Tibial nerve (tissue), 4 donors: Measurements from ENCODE around the gene SNCA. TPM values are rescaled to one million over a fixed set of nuclear protein-coding genes. Genes with fewer than 3 reads are reported as not detected.

ENCODE experiments used
- DNase-seq, 2 donors: peaks; one replicate each; pipeline ENCODE4 v3.0.0-alpha.2; 2019; ENCODE audit warnings: low spot score in 2 of 2
- H3K27ac ChIP-seq, 4 donors: fragments of 200-600 bp; sonication (generic) in 3 of 4; one replicate each; pipeline ENCODE4 v1.5.1; 2017 to 2019; ENCODE audit warnings: mild to moderate bottlenecking in 1 of 4
- H3K27me3 ChIP-seq, 2 donors: fragments of 200-600 bp; sonication (generic) in 1 of 2; one replicate each; pipeline versions ENCODE4 v1.5.1 to v1.6.0; 2017 to 2019
- H3K36me3 ChIP-seq, 3 donors: fragments of 200-600 bp; sonication (generic); one replicate each; pipeline ENCODE4 v1.5.1; 2018 to 2019
- H3K4me1 ChIP-seq, 4 donors: fragments of 200-600 bp; sonication (generic) in 3 of 4; one replicate each; pipeline ENCODE4 v1.5.1; 2017 to 2019
- H3K4me3 ChIP-seq, 4 donors: fragments of 200-600 bp; sonication (generic) in 3 of 4; one replicate each; pipeline ENCODE4 v1.5.1; 2017 to 2019; ENCODE audit warnings: mild to moderate bottlenecking in 1 of 4, moderate library complexity in 1 of 4
- H3K9me3 ChIP-seq, 4 donors: fragments of 200-600 bp; sonication (generic) in 3 of 4; one replicate each; pipeline ENCODE4 v1.5.1; 2017 to 2019
- CTCF ChIP-seq, 5 experiments: fragments of 200-600 bp in 3 of 5; fragments of 450-650 bp in 2 of 5; sonication (generic) in 3 of 5; IDR thresholded peaks; one replicate each; pipeline ENCODE4 v1.5.1; 2016 to 2019; ENCODE audit warnings: antibody characterized with exemption in 5 of 5, mild to moderate bottlenecking in 3 of 5, moderate library complexity in 2 of 5
- EP300 ChIP-seq, 2 donors: sonication (generic); formaldehyde crosslinking; IDR thresholded peaks; one replicate each; pipeline ENCODE4 v1.6.1; 2017; ENCODE audit warnings: antibody characterized with exemption in 2 of 2, mild to moderate bottlenecking in 1 of 2
- POLR2A ChIP-seq, 2 donors: fragments of 450-650 bp; IDR thresholded peaks; one replicate each; pipeline ENCODE4 v1.6.1; 2017; ENCODE audit warnings: antibody characterized with exemption in 2 of 2, mild to moderate bottlenecking in 2 of 2, moderate library complexity in 2 of 2
- WGBS, 2 donors: methylation state at CpG; one replicate each; pipeline ENCODE4 v1.1.5; 2018; 5-methylcytosine and 5-hydroxymethylcytosine counted together
- total RNA-seq, 4 donors: library from RNA; depleted of rRNA; stranded (reverse); fragments of >200 nt; gene quantifications; one replicate each; pipeline ENCODE4 v1.1.0, GENCODE V29; 2016

Gene SNCA
- total RNA-seq, 4 donors from 2014 or later: 46.5 to 150 (median 79.0) TPM

GRCh38 chr4:89712827-89713226 lies 124.1 kb downstream of the SNCA start:
- Histone ChIP-seq H3K4me3 (no peak overlapping the region), H3K27ac (no peak overlapping the region), H3K36me3 (no peaks in the 10 kb centered on the region), H3K9me3 (no peaks in the 10 kb centered on the region), H3K4me1 (peaks cover 0 to 15% (median 0%) of the 10 kb centered on the region in 4 donors), H3K27me3 (no peaks in the 10 kb centered on the region)
- no peak for DNase-seq
- 75 to 78% methylated on average over 4 of the region's 4 CpGs for WGBS, 2 donors
- TF ChIP-seq CTCF (IDR thresholded peaks at IDR 0.05) (no peak), EP300 (IDR thresholded peaks at IDR 0.05) (no peak), POLR2A (IDR thresholded peaks at IDR 0.05) (no peak)

GRCh38 chr4:89712141-89712540 lies 124.8 kb downstream of the SNCA start:
- Histone ChIP-seq H3K4me1 (peaks cover 0 to 15% (median 0%) of the 10 kb centered on the region in 4 donors), H3K4me3 (no peak overlapping the region), H3K27ac (no peak overlapping the region), H3K27me3 (no peaks in the 10 kb centered on the region), H3K9me3 (no peaks in the 10 kb centered on the region), H3K36me3 (no peaks in the 10 kb centered on the region)
- WGBS, 2 donors: 31 to 35% methylated on average over 2 of the region's 2 CpGs
- DNase-seq: no peak
- TF ChIP-seq POLR2A (IDR thresholded peaks at IDR 0.05): no peak
- no peak for TF ChIP-seq EP300 (IDR thresholded peaks at IDR 0.05)
- no peak for TF ChIP-seq CTCF (IDR thresholded peaks at IDR 0.05)

- Histone ChIP-seq H3K36me3 (no peaks in the 10 kb centered on the region), H3K4me3 (no peak overlapping the region), H3K27ac (peak overlapping the region in 3 of 4 donors; percentile 6 to 70 (median 60)), H3K4me1 (peaks cover 0 to 15% (median 0%) of the 10 kb centered on the region in 4 donors), H3K27me3 (no peaks in the 10 kb centered on the region), H3K9me3 (no peaks in the 10 kb centered on the region)
- WGBS, 2 donors: 0 to 16% methylated on average over 2 of the region's 2 CpGs
- TF ChIP-seq CTCF (IDR thresholded peaks at IDR 0.05) (no peak), EP300 (IDR thresholded peaks at IDR 0.05) (peak in 1 of 2 donors; percentile 39), POLR2A (IDR thresholded peaks at IDR 0.05) (no peak)
- no peak for DNase-seq
Measured at GRCh38 chr4:89708903-89709421, 128.0 kb downstream of the SNCA start.

- H3K27ac ChIP-seq: no peak overlapping the region
- no peaks in the 10 kb centered on the region for H3K9me3 ChIP-seq
- DNase-seq: no peak
- H3K27me3 ChIP-seq: no peaks in the 10 kb centered on the region
- no peak for TF ChIP-seq POLR2A (IDR thresholded peaks at IDR 0.05)
- TF ChIP-seq CTCF (IDR thresholded peaks at IDR 0.05): no peak
- TF ChIP-seq EP300 (IDR thresholded peaks at IDR 0.05): no peak
- 93 to 95% methylated on average over 5 of the region's 5 CpGs for WGBS, 2 donors
- H3K4me3 ChIP-seq: no peak overlapping the region
- H3K4me1 ChIP-seq: peaks cover 0 to 14% (median 0%) of the 10 kb centered on the region in 4 donors
- H3K36me3 ChIP-seq: no peaks in the 10 kb centered on the region
Measured at GRCh38 chr4:89707467-89707866, 129.5 kb downstream of the SNCA start.

GRCh38 chr4:89704651-89705395 lies 132.1 kb downstream of the SNCA start:
- no peak for TF ChIP-seq EP300 (IDR thresholded peaks at IDR 0.05)
- no peak for TF ChIP-seq CTCF (IDR thresholded peaks at IDR 0.05)
- no peak for TF ChIP-seq POLR2A (IDR thresholded peaks at IDR 0.05)
- H3K4me1 ChIP-seq: peaks cover 0 to 8% (median 0%) of the 10 kb centered on the region in 4 donors
- H3K4me3 ChIP-seq: no peak overlapping the region
- H3K27ac ChIP-seq: no peak overlapping the region
- H3K9me3 ChIP-seq: no peaks in the 10 kb centered on the region
- no peaks in the 10 kb centered on the region for H3K27me3 ChIP-seq
- no peaks in the 10 kb centered on the region for H3K36me3 ChIP-seq
- DNase-seq: no peak
- WGBS, 2 donors: 93 to 96% methylated on average over 2 of the region's 2 CpGs
